Fibroblast of lung (primary cell): Measurements from ENCODE around the gene AKAP13.

Experiments
- EZH2 ChIP-seq: IDR thresholded peaks from 2 replicates; pipeline ENCODE4 v1.5.1; 2012; ENCODE audit warnings: low read length, control low read depth, mild to moderate bottlenecking; ENCODE audit errors: missing control alignments
- TF ChIP-seq, protein P1 (sequence below), 2 donors: IDR thresholded peaks in 1 of 2; conservative IDR thresholded peaks in 1 of 2; 1 replicate in 1 of 2; 2 replicates in 1 of 2; pipeline ENCODE4 v1.5.1; 2011 to 2012; ENCODE audit warnings: low read length in 2 of 2, control low read depth in 1 of 2, inconsistent platforms in 1 of 2, low read depth in 1 of 2, mild to moderate bottlenecking in 1 of 2

- TF ChIP-seq EZH2, result no peak
- TF ChIP-seq, protein P1, sequence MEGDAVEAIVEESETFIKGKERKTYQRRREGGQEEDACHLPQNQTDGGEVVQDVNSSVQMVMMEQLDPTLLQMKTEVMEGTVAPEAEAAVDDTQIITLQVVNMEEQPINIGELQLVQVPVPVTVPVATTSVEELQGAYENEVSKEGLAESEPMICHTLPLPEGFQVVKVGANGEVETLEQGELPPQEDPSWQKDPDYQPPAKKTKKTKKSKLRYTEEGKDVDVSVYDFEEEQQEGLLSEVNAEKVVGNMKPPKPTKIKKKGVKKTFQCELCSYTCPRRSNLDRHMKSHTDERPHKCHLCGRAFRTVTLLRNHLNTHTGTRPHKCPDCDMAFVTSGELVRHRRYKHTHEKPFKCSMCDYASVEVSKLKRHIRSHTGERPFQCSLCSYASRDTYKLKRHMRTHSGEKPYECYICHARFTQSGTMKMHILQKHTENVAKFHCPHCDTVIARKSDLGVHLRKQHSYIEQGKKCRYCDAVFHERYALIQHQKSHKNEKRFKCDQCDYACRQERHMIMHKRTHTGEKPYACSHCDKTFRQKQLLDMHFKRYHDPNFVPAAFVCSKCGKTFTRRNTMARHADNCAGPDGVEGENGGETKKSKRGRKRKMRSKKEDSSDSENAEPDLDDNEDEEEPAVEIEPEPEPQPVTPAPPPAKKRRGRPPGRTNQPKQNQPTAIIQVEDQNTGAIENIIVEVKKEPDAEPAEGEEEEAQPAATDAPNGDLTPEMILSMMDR (conservative IDR thresholded peaks at IDR 0.05 in 1 of 2, IDR thresholded peaks at IDR 0.05 in 1 of 2; ENCODE audit: low read depth in 1 of 2, low read length in 2 of 2), result no peak
Observed at GRCh38 chr15:85761635-85762034, 381.2 kb downstream of the AKAP13 start.
